ENCODE data around the gene FAM217B.

DNA sequence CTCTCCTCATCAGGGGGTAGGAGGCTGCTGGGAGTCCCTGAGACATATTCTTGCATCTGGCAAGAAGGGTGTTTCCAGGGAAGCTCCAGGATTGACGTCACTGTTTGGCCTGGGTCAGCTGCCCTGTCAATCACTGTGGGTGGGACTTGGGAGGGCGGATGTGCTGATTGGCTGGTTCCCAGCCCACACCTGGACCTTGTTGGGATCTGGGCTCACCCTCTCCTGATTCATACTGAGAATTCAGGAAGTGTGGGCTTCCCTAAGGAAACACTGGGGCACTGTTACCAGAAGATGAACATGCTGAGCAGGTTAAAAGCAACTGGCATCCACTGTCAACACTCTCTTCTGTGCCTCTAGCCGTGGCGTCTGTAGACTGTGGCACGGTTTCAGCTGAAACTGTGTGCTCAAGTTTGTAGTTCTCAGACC, 54.5 kb downstream of the FAM217B start:
- TF ChIP-seq CTCF (IDR thresholded peaks at IDR 0.05; ENCODE audit: low read depth, low read length, missing input control) (no peak), NR2F2 (IDR thresholded peaks at IDR 0.05) (no peak), RAD21 (IDR thresholded peaks at IDR 0.05) (no peak), GABPA (IDR thresholded peaks at IDR 0.05 in 1 of 2, conservative IDR thresholded peaks at IDR 0.05 in 1 of 2) (no peak)

Data from liver (tissue), 3 donors.